HL-60 (cell line): ENCODE data around the gene CCDC154.

Source experiments
- DNase-seq, 2 experiments: peaks; one replicate each; pipeline ENCODE4 v3.0.0-alpha.2; 2010 to 2020; ENCODE audit warnings: low read depth in 1 of 2, low spot score in 1 of 2
- H3K27ac ChIP-seq: fragments of 250-450 bp; sonication (Bioruptor Pico); replicated peaks from 2 replicates; pipeline ENCODE4 v1.5.1; 2020; ENCODE audit warnings: mild to moderate bottlenecking, moderate library complexity
- H3K27me3 ChIP-seq: fragments of 250-450 bp; sonication (Bioruptor Pico); 2 replicates; pipeline ENCODE4 v1.5.1; 2021; ENCODE audit warnings: mild to moderate bottlenecking, moderate library complexity; ENCODE audit not compliant: insufficient read depth, poor library complexity, severe bottlenecking
- H3K4me3 ChIP-seq: replicated peaks from 2 replicates; pipeline ENCODE4 v1.5.1; 2011; ENCODE audit warnings: mild to moderate bottlenecking, control low read depth, low read length; ENCODE audit not compliant: insufficient read depth
- CTCF ChIP-seq: IDR thresholded peaks from one replicate; pipeline ENCODE4 v1.5.1; 2011; ENCODE audit warnings: low read length, control low read depth, inconsistent platforms; ENCODE audit not compliant: insufficient read depth
- GABPA ChIP-seq: IDR thresholded peaks from 2 replicates; pipeline ENCODE4 v1.6.1; 2012; ENCODE audit warnings: low read depth
- POLR2AphosphoS5 ChIP-seq: IDR thresholded peaks from 2 replicates; pipeline ENCODE4 v1.6.1; 2012; ENCODE audit warnings: low read depth
- SPI1 ChIP-seq: IDR thresholded peaks from 2 replicates; pipeline ENCODE4 v1.6.1; 2012; ENCODE audit warnings: low read depth, mild to moderate bottlenecking, borderline replicate concordance
- TF ChIP-seq, protein P1 (sequence below): IDR thresholded peaks from 2 replicates; pipeline ENCODE4 v1.6.1; 2012; ENCODE audit warnings: low read depth; ENCODE audit not compliant: insufficient replicate concordance

CCDC154 gene

DNA sequence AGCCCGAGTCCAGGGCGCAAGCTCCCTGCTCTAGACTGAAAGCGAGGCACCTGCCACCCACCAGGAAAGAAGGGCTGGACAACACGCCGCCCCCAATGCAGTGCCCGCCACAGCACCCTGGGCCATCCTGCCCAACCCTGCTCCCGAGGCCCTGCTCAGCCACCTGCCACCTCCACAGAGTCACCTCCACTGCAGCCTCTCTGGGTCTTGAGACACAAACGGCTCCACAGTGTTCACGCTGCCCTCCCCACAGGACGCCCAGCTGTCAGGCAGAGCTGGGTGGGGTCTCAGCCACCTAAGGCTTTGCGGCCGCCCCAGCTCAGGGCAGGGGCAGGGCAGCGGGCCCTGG lies 21.2 kb upstream of the CCDC154 start:
- TF ChIP-seq GABPA, result no peak
- TF ChIP-seq, protein P1, sequence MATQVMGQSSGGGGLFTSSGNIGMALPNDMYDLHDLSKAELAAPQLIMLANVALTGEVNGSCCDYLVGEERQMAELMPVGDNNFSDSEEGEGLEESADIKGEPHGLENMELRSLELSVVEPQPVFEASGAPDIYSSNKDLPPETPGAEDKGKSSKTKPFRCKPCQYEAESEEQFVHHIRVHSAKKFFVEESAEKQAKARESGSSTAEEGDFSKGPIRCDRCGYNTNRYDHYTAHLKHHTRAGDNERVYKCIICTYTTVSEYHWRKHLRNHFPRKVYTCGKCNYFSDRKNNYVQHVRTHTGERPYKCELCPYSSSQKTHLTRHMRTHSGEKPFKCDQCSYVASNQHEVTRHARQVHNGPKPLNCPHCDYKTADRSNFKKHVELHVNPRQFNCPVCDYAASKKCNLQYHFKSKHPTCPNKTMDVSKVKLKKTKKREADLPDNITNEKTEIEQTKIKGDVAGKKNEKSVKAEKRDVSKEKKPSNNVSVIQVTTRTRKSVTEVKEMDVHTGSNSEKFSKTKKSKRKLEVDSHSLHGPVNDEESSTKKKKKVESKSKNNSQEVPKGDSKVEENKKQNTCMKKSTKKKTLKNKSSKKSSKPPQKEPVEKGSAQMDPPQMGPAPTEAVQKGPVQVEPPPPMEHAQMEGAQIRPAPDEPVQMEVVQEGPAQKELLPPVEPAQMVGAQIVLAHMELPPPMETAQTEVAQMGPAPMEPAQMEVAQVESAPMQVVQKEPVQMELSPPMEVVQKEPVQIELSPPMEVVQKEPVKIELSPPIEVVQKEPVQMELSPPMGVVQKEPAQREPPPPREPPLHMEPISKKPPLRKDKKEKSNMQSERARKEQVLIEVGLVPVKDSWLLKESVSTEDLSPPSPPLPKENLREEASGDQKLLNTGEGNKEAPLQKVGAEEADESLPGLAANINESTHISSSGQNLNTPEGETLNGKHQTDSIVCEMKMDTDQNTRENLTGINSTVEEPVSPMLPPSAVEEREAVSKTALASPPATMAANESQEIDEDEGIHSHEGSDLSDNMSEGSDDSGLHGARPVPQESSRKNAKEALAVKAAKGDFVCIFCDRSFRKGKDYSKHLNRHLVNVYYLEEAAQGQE, result no peak
- no peak for TF ChIP-seq POLR2AphosphoS5
- TF ChIP-seq CTCF, result no peak
- TF ChIP-seq SPI1, result no peak
- no peak overlapping the region for H3K4me3 ChIP-seq
- no peak for DNase-seq
- H3K27me3 ChIP-seq, result no peaks in the 10 kb centered on the region
- no peak overlapping the region for H3K27ac ChIP-seq

DNA sequence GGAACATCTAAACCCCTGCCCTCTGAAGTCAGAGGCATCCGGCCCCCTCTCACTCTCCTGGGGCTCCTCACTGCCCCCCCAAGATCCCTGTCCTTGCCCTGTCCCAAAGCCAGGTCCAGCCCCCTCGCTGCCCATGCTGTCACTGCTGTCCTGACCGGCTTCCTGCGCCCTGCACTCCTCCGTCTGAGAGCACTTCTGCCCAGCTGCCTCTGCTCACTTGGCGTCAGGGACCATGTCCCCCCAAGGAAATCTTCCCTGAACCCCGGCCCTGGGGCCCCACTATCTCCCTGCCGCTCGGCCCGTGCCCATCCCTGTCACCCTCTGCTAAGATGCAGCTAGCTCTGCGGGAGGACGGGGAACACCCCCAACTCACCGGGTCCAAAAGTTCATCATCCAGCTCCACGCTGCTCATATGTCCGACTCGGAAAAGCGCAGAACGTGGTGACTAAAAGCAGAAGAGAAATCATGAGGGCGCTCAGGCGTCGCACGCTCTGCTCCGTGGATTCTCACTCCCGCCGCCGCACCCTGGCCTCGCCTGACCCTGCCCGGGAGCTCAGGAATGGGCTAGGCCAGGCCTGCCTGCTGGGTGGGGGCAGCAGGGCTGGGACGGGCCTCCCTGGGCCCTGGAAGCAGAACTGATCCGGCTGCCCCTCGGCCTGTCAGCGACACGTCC lies 20.7 kb upstream of the CCDC154 start:
- H3K27me3 ChIP-seq, result no peaks in the 10 kb centered on the region
- DNase-seq, result no peak
- H3K4me3 ChIP-seq, result no peak overlapping the region
- no peak overlapping the region for H3K27ac ChIP-seq
- TF ChIP-seq, protein P1, result no peak
- TF ChIP-seq SPI1 (no peak), GABPA (no peak), POLR2AphosphoS5 (no peak), CTCF (no peak)

GRCh38 chr16:1464196-1464893 lies 20.0 kb upstream of the CCDC154 start:
- Histone ChIP-seq H3K27ac (no peak overlapping the region), H3K4me3 (no peak overlapping the region), H3K27me3 (no peaks in the 10 kb centered on the region)
- DNase-seq, result no peak
- no peak for TF ChIP-seq GABPA
- TF ChIP-seq SPI1, result no peak
- TF ChIP-seq, protein P1, result no peak
- TF ChIP-seq POLR2AphosphoS5, result no peak
- TF ChIP-seq CTCF, result no peak
